NCI-H2107 treated with DMSO at 0.1 percent for 48 hours (cell line): Measurements from ENCODE around the gene PRAC1.

Experiments used
- DNase-seq: peaks from one replicate; lab custom pipeline; 2025; ENCODE audit not compliant: unreplicated experiment; lab: John Stamatoyannopoulos, UW

The PRAC1 gene

GRCh38 chr17:48722201-48722907 is at the start of gene PRAC1:
PRAC1 (minus strand) TSS chr17:48722518; CDS start chr17:48722392, 126 bp downstream.
- DNase-seq = no peak

GRCh38 chr17:48770954-48771353 is 48.6 kb upstream of the PRAC1 start:
- no peak for DNase-seq

- no peak for DNase-seq
Measured at GRCh38 chr17:48769009-48769675, 46.8 kb upstream of the PRAC1 start.

GRCh38 chr17:48767263-48767774 is 45.0 kb upstream of the PRAC1 start:
- no peak for DNase-seq

GRCh38 chr17:48761114-48761513 is 38.8 kb upstream of the PRAC1 start:
- no peak for DNase-seq

GRCh38 chr17:48760411-48760810 is 38.1 kb upstream of the PRAC1 start:
- no peak for DNase-seq

GRCh38 chr17:48759288-48759687 is 37.0 kb upstream of the PRAC1 start:
- no peak for DNase-seq

GRCh38 chr17:48757524-48757961 is 35.2 kb upstream of the PRAC1 start:
- DNase-seq = no peak

GRCh38 chr17:48756830-48757251 is 34.5 kb upstream of the PRAC1 start:
- no peak for DNase-seq

GRCh38 chr17:48755356-48755755 is 33.0 kb upstream of the PRAC1 start:
- no peak for DNase-seq

- no peak for DNase-seq
Measured at GRCh38 chr17:48754500-48755261, 32.4 kb upstream of the PRAC1 start.

GRCh38 chr17:48753794-48754499 is 31.6 kb upstream of the PRAC1 start:
- DNase-seq = no peak

- no peak for DNase-seq
Measured at GRCh38 chr17:48752399-48753288, 30.3 kb upstream of the PRAC1 start.

GRCh38 chr17:48751733-48752398 is 29.5 kb upstream of the PRAC1 start:
- no peak for DNase-seq

GRCh38 chr17:48751172-48751571 is 28.9 kb upstream of the PRAC1 start:
- no peak for DNase-seq

- DNase-seq = no peak
Measured at GRCh38 chr17:48749621-48750553, 27.6 kb upstream of the PRAC1 start.

GRCh38 chr17:48748718-48749566 is 26.6 kb upstream of the PRAC1 start:
- DNase-seq = no peak
